GM12872 (cell line): ENCODE measurements around the gene TMEM171.

Experiments used
- TF ChIP-seq, protein P1 (sequence below): IDR thresholded peaks from 3 replicates; pipeline ENCODE4 v1.5.1; 2011; ENCODE audit warnings: low read depth, mild to moderate bottlenecking, low read length, moderate library complexity; ENCODE audit not compliant: insufficient read depth

TMEM171 gene, protein sequence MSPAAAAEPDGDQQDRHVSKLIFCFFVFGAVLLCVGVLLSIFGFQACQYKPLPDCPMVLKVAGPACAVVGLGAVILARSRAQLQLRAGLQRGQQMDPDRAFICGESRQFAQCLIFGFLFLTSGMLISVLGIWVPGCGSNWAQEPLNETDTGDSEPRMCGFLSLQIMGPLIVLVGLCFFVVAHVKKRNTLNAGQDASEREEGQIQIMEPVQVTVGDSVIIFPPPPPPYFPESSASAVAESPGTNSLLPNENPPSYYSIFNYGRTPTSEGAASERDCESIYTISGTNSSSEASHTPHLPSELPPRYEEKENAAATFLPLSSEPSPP

DNA sequence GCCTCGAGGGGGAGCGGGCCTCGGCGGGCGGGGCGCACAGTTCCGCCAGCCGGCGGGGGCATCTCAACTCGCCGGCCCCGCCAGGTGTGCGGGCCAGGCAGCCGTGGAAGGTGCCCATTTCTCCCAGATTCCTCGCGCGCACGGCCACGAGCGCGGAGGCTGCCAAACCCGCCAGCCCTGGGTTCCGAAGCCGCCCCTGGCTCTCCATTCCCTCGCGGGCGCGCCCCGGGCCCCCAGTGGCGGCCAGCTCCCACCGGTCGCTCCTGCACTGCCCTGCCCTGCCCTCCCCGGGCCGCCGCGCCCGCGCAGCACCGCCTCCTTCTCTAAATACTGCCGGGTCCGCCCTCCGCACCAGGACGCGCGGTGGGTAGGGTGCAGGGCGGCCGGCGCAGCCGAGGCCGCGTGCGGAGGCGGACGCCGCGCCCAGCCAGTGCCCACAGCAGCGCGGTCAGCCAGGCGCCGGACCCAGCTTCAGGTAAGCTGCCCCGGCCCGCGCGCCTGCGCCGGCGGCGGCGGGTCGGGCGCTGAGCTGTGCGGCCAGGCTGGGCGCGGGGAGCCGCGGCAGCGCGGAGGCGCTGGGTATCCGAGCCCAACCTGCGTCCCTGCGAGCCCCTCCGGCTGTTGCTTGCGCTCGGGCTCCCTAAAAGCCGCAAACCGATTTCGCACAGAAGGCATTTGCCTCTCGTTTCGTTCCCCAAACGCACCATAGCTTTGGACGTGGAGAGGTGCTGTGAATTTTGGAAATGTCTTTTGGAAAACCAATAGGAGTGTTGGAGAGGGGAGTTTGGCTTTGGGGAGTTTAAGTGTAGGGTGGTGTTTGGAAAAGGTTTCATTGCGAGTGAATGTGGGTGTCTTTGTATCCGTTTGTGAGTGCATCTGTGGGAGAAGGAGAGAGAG lies at the start of gene TMEM171:
Gene TMEM171 (plus strand): TSS at position 354 of the 897 bp plus-strand sequence. CDS start 2,799 bp downstream, outside the sequence.
- TF ChIP-seq, protein P1, sequence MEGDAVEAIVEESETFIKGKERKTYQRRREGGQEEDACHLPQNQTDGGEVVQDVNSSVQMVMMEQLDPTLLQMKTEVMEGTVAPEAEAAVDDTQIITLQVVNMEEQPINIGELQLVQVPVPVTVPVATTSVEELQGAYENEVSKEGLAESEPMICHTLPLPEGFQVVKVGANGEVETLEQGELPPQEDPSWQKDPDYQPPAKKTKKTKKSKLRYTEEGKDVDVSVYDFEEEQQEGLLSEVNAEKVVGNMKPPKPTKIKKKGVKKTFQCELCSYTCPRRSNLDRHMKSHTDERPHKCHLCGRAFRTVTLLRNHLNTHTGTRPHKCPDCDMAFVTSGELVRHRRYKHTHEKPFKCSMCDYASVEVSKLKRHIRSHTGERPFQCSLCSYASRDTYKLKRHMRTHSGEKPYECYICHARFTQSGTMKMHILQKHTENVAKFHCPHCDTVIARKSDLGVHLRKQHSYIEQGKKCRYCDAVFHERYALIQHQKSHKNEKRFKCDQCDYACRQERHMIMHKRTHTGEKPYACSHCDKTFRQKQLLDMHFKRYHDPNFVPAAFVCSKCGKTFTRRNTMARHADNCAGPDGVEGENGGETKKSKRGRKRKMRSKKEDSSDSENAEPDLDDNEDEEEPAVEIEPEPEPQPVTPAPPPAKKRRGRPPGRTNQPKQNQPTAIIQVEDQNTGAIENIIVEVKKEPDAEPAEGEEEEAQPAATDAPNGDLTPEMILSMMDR = no peak

DNA sequence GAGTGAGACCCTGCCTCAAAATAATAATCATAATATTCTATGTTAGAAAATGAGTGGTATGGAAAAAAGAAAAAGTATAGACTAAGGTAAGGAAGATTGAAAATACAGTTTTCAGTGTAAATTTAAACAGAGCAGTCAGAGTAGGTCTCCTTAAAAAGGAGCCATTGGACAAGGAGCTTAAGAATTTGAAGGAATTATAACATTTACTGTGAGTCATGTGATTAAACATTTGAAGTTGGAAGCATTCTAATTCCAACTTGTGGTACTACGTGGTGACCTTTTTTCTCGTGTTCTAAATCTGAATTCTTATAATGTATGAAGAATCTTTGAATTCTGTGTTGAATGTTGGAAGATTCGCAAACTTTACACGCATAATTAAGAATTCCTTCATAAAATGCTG lies 39.3 kb upstream of the TMEM171 start:
- TF ChIP-seq, protein P1 = no peak

DNA sequence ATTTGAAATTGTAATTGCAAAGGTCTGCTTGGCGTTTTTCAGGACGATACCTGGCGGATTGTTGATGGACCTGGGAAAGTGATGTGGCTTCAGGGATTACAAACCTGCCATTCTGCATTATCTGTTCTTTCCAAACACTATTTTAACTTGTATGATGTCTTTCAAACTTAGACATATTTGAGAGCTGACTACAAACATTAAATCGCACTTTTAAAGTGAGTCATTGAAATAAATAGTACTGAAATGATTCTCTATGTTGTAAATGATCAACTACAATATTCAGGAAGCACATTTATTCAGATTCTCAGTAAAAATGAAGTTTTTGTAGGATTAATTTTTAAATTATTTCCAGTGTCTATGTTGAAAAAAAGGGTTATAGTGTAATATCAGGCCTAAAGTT lies 32.3 kb upstream of the TMEM171 start:
- TF ChIP-seq, protein P1 = no peak

DNA sequence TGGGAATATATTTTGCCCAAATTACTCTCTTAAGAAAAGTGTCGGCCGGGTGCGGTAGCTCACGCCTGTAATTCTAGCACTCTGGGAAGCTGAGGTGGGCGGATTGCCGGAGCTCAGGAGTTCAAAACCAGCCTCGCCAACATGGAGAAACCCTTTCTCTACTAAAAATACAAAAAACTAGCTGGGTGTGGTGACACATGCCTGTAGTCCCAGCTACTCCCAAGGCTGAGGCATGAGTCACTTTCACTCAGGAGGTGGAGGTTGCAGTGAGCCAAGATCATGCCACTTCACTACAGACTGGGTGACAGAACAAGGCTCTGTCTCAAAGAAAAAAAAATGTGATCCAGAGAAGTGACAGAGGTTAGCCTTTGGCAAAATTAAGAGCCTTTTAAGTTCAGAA lies 26.4 kb upstream of the TMEM171 start:
- TF ChIP-seq, protein P1 = no peak

DNA sequence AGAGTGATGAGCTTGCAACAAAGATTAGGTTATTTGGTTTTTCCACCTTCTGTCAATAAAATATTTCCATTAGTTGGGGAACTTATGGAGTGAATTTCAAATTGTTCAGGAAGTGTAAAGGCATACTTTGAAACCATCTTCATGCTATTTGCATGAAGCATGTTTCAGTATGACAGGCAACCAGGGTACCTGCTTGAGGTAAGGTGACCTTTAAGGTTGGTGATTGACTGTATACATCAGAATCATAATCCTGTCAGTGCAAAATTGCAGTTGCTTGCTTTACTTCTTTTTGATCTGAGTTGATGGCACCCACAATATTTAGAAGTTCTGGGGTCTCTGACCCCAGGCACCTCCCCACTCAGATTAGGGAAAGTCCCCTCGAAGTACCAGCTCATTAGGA lies 26.0 kb upstream of the TMEM171 start:
- TF ChIP-seq, protein P1 = no peak

DNA sequence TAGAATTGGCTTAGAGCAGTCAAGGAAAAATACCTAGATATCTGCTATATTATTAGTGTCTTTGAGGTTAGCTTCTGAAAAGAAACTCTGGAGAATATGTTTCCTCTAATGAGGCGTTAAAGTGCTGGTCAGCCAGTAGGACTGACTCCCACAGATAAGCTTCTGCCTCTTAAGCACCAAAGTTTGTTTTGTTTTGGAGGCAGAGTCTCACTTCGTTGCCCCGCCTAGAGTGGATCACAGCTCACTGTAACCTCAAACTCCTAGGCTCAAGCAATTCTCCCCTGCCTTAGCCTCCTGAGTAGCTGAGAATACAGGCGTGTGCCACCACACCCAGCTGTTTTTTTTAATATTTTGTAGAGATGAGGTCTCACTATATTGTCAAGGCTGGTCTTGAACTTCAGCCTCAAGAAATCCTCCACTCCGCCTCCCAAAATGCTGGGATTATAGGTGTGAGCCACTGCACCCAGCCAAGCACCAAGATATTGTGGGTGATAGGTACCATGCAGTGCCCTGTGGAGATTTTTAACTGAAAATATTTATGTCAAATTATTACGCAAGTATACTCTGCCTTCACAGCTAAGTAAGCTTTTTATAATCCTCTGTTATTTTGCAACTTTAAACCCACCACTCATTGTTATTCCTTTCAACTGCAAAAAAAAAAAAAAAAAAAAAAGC lies 24.7 kb upstream of the TMEM171 start:
- TF ChIP-seq, protein P1 = no peak

DNA sequence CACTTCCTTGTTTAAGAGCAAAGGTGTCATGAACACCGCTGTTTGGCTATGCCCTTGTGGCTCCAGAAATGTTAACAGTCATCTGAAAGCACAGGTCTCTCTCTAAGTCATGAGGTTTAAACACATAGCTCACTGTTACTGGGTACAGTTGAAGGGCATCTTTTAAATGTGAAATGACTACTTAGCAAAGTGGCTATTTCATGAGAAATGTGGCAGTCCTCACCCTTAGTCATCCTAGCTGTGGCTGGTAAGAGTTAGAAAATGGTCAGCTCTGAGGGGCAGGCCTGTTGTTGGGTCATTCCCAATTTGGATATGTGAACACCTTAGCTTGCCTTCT lies 24.2 kb upstream of the TMEM171 start:
- TF ChIP-seq, protein P1 = no peak
